HCT116 (cell line): ENCODE measurements around the gene TCF15. TPM values are rescaled to one million over a fixed set of nuclear protein-coding genes. Genes with fewer than 3 reads are reported as not detected.

ENCODE experiments used
- ATAC-seq: fragments of 200-7000 bp; cut with Tn5 transposase; 2 replicates; pipeline ENCODE4 v1.9.1; 2020; ENCODE audit warnings: mild to moderate bottlenecking, moderate library complexity
- BruUV-seq: library from RNA; stranded (reverse); fragments of 400-500 nt; replicated peaks from 2 replicates; lab custom pipeline; 2021; lab: Mats Ljungman, UMichigan
- CTCF ChIA-PET: fragments of 300-600 bp; sonication (Branson Sonifier 250); formaldehyde crosslinking; loops from one replicate; lab custom pipeline; 2021; ENCODE audit warnings: antibody characterized with exemption; lab: Charles Lee
- POLR2A ChIA-PET: fragments of 300-600, 350-600 bp; sonication (Branson Sonifier 250); formaldehyde crosslinking; loops from one replicate; lab custom pipeline; 2021; ENCODE audit warnings: antibody characterized with exemption; lab: Charles Lee
- RAD21 ChIA-PET, 2 experiments: fragments of 300-600 bp; sonication (Branson Sonifier 250); formaldehyde crosslinking; loops; one replicate each; lab custom pipeline; 2023; ENCODE audit warnings: low total read pairs in 2 of 2; ENCODE audit not compliant: uncharacterized antibody in 2 of 2, unreplicated experiment in 2 of 2, low non-redundant PET in 1 of 2; lab: Charles Lee
- DNase-seq: peaks from one replicate; pipeline ENCODE4 v3.0.0-alpha.2; 2010; ENCODE audit warnings: low read depth, low spot score
- H2AFZ ChIP-seq: fragments of 200-600 bp; shearing (Covaris generic), sonication (generic); 2 replicates; pipeline ENCODE4 v1.6.1; 2017; ENCODE audit warnings: low read depth, mixed run types, mixed read lengths, antibody characterized with exemption, low read length; ENCODE audit not compliant: poor library complexity, severe bottlenecking
- H3K27ac ChIP-seq: 2 replicates; pipeline ENCODE4 v1.5.1; 2012; ENCODE audit warnings: low read depth, low read length
- H3K27me3 ChIP-seq: fragments of 200-600 bp; sonication (generic); 2 replicates; pipeline ENCODE4 v1.6.1; 2016; ENCODE audit warnings: mixed run types, low read length, mixed read lengths; ENCODE audit not compliant: insufficient read depth
- H3K36me3 ChIP-seq, 2 experiments: fragments of 200-500 bp in 1 of 2; fragments of 200-600 bp in 1 of 2; sonication (Bioruptor generic) in 1 of 2; sonication (generic) in 1 of 2; 2 replicates each; pipeline versions ENCODE4 v1.5.1 to v1.6.1; 2014 to 2016; ENCODE audit warnings: low read length in 2 of 2, inconsistent platforms in 1 of 2, mixed read lengths in 1 of 2, mixed run types in 1 of 2; ENCODE audit not compliant: insufficient read depth in 2 of 2, control insufficient read depth in 1 of 2
- H3K4me1 ChIP-seq, 2 experiments: fragments of 200-600 bp in 1 of 2; sonication (generic) in 1 of 2; 2 replicates each; pipeline versions ENCODE4 v1.5.1 to v1.6.1; 2012 to 2017; ENCODE audit warnings: low read length in 2 of 2, inconsistent platforms in 1 of 2, mild to moderate bottlenecking in 1 of 2, mixed read lengths in 1 of 2, mixed run types in 1 of 2, moderate library complexity in 1 of 2; ENCODE audit not compliant: insufficient read depth in 2 of 2, control insufficient read depth in 1 of 2
- H3K4me2 ChIP-seq: fragments of 200-600 bp; sonication (generic); 2 replicates; pipeline ENCODE4 v1.6.1; 2017; ENCODE audit warnings: mixed run types, low read length, mixed read lengths
- H3K4me3 ChIP-seq, 2 experiments: fragments of 200-600 bp in 1 of 2; sonication (generic) in 1 of 2; replicated peaks in 1 of 2; 2 replicates each; pipeline ENCODE4 v1.5.1; 2011 to 2016; ENCODE audit warnings: low read length in 2 of 2, control low read depth in 1 of 2, low read depth in 1 of 2, mild to moderate bottlenecking in 1 of 2, mixed read lengths in 1 of 2, mixed run types in 1 of 2
- H3K79me2 ChIP-seq: fragments of 200-600 bp; sonication (generic); 2 replicates; pipeline ENCODE4 v1.6.1; 2017; ENCODE audit warnings: mild to moderate bottlenecking, mixed run types, low read length, moderate library complexity, mixed read lengths; ENCODE audit not compliant: insufficient read depth
- H3K9ac ChIP-seq: fragments of 200-600 bp; sonication (generic); 2 replicates; pipeline ENCODE4 v1.6.1; 2016; ENCODE audit warnings: low read length, mixed read lengths
- H3K9me2 ChIP-seq: fragments of 200-600 bp; sonication (generic), shearing (Covaris generic); 2 replicates; pipeline ENCODE4 v1.6.1; 2017; ENCODE audit warnings: mixed run types, mild to moderate bottlenecking, moderate library complexity; ENCODE audit not compliant: insufficient read depth
- H3K9me3 ChIP-seq, 2 experiments: fragments of 200-500 bp in 1 of 2; fragments of 200-600 bp in 1 of 2; sonication (Bioruptor generic) in 1 of 2; sonication (generic) in 1 of 2; 2 replicates each; pipeline ENCODE4 v1.6.1; 2014 to 2017; ENCODE audit warnings: low read length in 2 of 2, mixed read lengths in 2 of 2, inconsistent platforms in 1 of 2, low read depth in 1 of 2, mild to moderate bottlenecking in 1 of 2, mixed run types in 1 of 2, moderate library complexity in 1 of 2; ENCODE audit not compliant: control insufficient read depth in 1 of 2, insufficient read depth in 1 of 2
- H4K20me1 ChIP-seq: fragments of 200-600 bp; sonication (generic), shearing (Covaris generic); 2 replicates; pipeline ENCODE4 v1.6.1; 2017; ENCODE audit warnings: mixed run types, mild to moderate bottlenecking, moderate library complexity; ENCODE audit not compliant: insufficient read depth
- CBX3 ChIP-seq: IDR thresholded peaks from 2 replicates; pipeline ENCODE4 v1.6.1; 2012; ENCODE audit warnings: low read depth
- ELF1 ChIP-seq: IDR thresholded peaks from 2 replicates; pipeline ENCODE4 v1.6.1; 2012; ENCODE audit warnings: low read depth, borderline replicate concordance
- EZH2phosphoT487 ChIP-seq: fragments of 200-600 bp; IDR thresholded peaks from 2 replicates; pipeline ENCODE4 v1.6.1; 2018; ENCODE audit warnings: antibody characterized with exemption, borderline replicate concordance
- JUND ChIP-seq: IDR thresholded peaks from 2 replicates; pipeline ENCODE4 v1.6.1; 2012
- POLR2A ChIP-seq: IDR thresholded peaks from 2 replicates; pipeline ENCODE4 v1.7.0; 2011; ENCODE audit warnings: borderline replicate concordance; ENCODE audit not compliant: insufficient read depth, insufficient read length; ENCODE audit errors: extremely low read depth
- POLR2AphosphoS5 ChIP-seq: IDR thresholded peaks from 2 replicates; pipeline ENCODE4 v1.6.1; 2011; ENCODE audit warnings: mild to moderate bottlenecking, low read depth, low read length, moderate library complexity
- SIN3A ChIP-seq: IDR thresholded peaks from 2 replicates; pipeline ENCODE4 v1.6.1; 2012; ENCODE audit warnings: low read depth
- SP1 ChIP-seq: IDR thresholded peaks from 2 replicates; pipeline ENCODE4 v1.6.1; 2012; ENCODE audit warnings: low read depth
- SRF ChIP-seq: IDR thresholded peaks from 2 replicates; pipeline ENCODE4 v1.6.1; 2012; ENCODE audit warnings: low read depth
- intact Hi-C: fragments of 100-400 bp; cut with micrococcal nuclease; formaldehyde crosslinking; loops from 2 replicates; pipeline ENCODE4 v1.10.0; 2022
- total RNA-seq: library from RNA; stranded (reverse); gene quantifications from one replicate; pipeline ENCODE4 v1.2.1, GENCODE V29; 2021; ENCODE audit not compliant: unreplicated experiment
- TF ChIP-seq, protein P1 (sequence below): IDR thresholded peaks from 2 replicates; pipeline ENCODE4 v1.6.1; 2012
- TF ChIP-seq, protein P2 (sequence below), 3 experiments: fragments of 200-600 bp in 1 of 3; sonication (generic) in 1 of 3; IDR thresholded peaks in 2 of 3; conservative IDR thresholded peaks in 1 of 3; 2 replicates each; pipeline ENCODE4 v1.5.1; 2012 to 2017; ENCODE audit warnings: low read depth in 2 of 3, low read length in 2 of 3, antibody characterized with exemption in 1 of 3, borderline replicate concordance in 1 of 3, control low read depth in 1 of 3, mild to moderate bottlenecking in 1 of 3, mixed read lengths in 1 of 3, mixed run types in 1 of 3, moderate library complexity in 1 of 3; ENCODE audit not compliant: insufficient read depth in 1 of 3
- TF ChIP-seq, protein P3 (sequence below): IDR thresholded peaks from 2 replicates; pipeline ENCODE4 v1.6.1; 2012; ENCODE audit warnings: low read depth

Gene TCF15
- total RNA-seq, 1 experiment from 2014 or later: not detected

DNA sequence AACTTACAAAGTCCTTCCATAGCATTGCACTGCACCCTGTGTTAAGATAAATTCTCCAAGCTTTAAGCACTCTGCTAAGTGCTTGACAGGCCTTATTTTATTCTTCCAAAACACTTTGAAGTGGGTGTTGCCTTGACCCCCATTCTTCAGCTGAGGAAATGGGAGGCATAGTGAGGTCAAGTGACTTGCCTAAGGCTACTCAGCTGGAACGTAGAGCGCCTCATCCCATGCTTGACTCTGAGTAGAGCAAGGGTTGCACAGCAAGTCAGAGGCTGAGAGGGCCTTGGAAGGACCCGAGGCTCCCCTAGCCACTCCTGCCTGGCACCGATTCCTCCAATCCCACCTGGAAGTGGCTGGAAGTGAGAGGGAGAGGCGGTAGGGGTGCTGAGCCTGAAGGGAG lies 46.9 kb downstream of the TCF15 start:
- CTCF ChIA-PET: interaction anchor here (0.6 to 3.9 kb wide), 5 partner anchors 7 to 176 kb away, joined by 3 to 29 read pairs (median 3); no protein-coding TSS in a partner anchor
- intact Hi-C loops: loop anchor here (10.0 kb wide), 2 partner anchors 202 to 392 kb away; partner anchors contain the start of gene SLC52A3

More for the DNA sequence above, 46.9 kb downstream of the TCF15 start:
- H4K20me1 ChIP-seq: no peaks in the 10 kb centered on the region
- no peaks in the 10 kb centered on the region for H3K9me3 ChIP-seq
- H3K79me2 ChIP-seq: no peaks in the 10 kb centered on the region
- H3K9me2 ChIP-seq: no peaks in the 10 kb centered on the region
- DNase-seq: no peak
- H3K4me3 ChIP-seq: no peak overlapping the region
- RAD21 ChIA-PET: no interaction called here
- no peak overlapping the region for H3K27ac ChIP-seq
- TF ChIP-seq JUND (no peak), POLR2AphosphoS5 (no peak), SP1 (no peak), ELF1 (no peak), EZH2phosphoT487 (no peak), CBX3 (no peak), SIN3A (no peak), SRF (no peak), POLR2A (no peak)
- TF ChIP-seq, protein P1, sequence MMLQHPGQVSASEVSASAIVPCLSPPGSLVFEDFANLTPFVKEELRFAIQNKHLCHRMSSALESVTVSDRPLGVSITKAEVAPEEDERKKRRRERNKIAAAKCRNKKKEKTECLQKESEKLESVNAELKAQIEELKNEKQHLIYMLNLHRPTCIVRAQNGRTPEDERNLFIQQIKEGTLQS: no peak
- TF ChIP-seq, protein P2, sequence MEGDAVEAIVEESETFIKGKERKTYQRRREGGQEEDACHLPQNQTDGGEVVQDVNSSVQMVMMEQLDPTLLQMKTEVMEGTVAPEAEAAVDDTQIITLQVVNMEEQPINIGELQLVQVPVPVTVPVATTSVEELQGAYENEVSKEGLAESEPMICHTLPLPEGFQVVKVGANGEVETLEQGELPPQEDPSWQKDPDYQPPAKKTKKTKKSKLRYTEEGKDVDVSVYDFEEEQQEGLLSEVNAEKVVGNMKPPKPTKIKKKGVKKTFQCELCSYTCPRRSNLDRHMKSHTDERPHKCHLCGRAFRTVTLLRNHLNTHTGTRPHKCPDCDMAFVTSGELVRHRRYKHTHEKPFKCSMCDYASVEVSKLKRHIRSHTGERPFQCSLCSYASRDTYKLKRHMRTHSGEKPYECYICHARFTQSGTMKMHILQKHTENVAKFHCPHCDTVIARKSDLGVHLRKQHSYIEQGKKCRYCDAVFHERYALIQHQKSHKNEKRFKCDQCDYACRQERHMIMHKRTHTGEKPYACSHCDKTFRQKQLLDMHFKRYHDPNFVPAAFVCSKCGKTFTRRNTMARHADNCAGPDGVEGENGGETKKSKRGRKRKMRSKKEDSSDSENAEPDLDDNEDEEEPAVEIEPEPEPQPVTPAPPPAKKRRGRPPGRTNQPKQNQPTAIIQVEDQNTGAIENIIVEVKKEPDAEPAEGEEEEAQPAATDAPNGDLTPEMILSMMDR (IDR thresholded peaks at IDR 0.05 in 2 of 3, conservative IDR thresholded peaks at IDR 0.05 in 1 of 3; ENCODE audit: borderline replicate concordance in 1 of 3, insufficient read depth in 1 of 3, low read depth in 2 of 3, low read length in 2 of 3): no peak
- TF ChIP-seq, protein P3, sequence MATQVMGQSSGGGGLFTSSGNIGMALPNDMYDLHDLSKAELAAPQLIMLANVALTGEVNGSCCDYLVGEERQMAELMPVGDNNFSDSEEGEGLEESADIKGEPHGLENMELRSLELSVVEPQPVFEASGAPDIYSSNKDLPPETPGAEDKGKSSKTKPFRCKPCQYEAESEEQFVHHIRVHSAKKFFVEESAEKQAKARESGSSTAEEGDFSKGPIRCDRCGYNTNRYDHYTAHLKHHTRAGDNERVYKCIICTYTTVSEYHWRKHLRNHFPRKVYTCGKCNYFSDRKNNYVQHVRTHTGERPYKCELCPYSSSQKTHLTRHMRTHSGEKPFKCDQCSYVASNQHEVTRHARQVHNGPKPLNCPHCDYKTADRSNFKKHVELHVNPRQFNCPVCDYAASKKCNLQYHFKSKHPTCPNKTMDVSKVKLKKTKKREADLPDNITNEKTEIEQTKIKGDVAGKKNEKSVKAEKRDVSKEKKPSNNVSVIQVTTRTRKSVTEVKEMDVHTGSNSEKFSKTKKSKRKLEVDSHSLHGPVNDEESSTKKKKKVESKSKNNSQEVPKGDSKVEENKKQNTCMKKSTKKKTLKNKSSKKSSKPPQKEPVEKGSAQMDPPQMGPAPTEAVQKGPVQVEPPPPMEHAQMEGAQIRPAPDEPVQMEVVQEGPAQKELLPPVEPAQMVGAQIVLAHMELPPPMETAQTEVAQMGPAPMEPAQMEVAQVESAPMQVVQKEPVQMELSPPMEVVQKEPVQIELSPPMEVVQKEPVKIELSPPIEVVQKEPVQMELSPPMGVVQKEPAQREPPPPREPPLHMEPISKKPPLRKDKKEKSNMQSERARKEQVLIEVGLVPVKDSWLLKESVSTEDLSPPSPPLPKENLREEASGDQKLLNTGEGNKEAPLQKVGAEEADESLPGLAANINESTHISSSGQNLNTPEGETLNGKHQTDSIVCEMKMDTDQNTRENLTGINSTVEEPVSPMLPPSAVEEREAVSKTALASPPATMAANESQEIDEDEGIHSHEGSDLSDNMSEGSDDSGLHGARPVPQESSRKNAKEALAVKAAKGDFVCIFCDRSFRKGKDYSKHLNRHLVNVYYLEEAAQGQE: no peak
- no peak overlapping the region for H3K4me2 ChIP-seq
- no peaks in the 10 kb centered on the region for H3K36me3 ChIP-seq
- H3K9ac ChIP-seq: no peak overlapping the region
- POLR2A ChIA-PET: interaction anchor here (1.4 kb wide), 1 partner anchor 82 kb away, joined by 5 read pairs; no protein-coding TSS in a partner anchor
- H3K4me1 ChIP-seq: peaks cover 0 to 12% of the 10 kb centered on the region in 2 experiments; a peak in 2 of 4 replicates
- no peak for ATAC-seq
- H2AFZ ChIP-seq: no peak overlapping the region
- no peaks in the 10 kb centered on the region for H3K27me3 ChIP-seq
- BruUV-seq: no TSS peak
